ENCODE measurements around the gene PHIP.
"Not testable (repeated sequence)": the region's sequence is repeated elsewhere in the genome, so short reads cannot be mapped to it uniquely, and the experiment has no call there.

The PHIP gene

GRCh38 chr6:79005024-79005423, 73.0 kb downstream of the PHIP start:
- no peak for DNase-seq

GRCh38 chr6:79004239-79004638, 73.8 kb downstream of the PHIP start:
- DNase-seq = no peak

DNA sequence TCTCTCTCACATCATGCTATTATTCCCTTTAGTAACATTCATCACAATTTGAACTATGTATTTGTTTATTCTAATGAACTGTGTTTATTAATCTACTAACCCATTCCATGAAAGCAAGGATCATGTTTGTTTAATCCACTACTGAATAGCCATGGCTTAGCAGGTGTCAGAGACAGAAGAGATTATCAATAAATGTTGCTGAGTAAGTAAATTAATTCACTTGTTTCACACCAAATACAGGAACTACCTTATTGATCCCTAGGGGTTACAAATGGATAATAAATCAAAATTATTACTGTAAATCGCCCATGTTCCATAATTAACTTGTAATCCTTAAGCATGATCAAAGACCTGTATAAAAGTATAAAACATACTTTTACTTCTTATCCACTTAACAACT, 76.6 kb downstream of the PHIP start:
- no peak for DNase-seq

- no peak for DNase-seq
These were observed 78.3 kb downstream of the PHIP start for GRCh38 chr6:78999737-79000136.

DNA sequence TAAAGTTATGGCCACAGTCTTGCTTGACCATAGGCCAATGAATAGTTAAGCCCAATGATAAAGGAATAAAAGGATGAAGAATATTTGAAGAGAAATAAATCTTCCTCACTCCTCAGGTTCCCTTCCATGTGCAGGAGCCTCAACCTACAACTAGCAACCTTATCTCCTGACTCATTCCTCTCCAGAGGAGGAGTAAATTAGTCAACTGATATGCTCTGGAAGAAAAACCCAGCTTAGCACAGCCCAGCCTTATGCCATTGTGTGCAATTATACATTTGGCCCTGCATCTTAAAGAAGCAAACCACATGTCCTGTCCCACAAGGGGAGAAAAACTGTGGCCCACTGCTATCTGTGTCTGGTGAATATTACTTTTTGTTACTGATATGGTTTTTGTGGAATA, 82.1 kb downstream of the PHIP start:
- DNase-seq = no peak

DNA sequence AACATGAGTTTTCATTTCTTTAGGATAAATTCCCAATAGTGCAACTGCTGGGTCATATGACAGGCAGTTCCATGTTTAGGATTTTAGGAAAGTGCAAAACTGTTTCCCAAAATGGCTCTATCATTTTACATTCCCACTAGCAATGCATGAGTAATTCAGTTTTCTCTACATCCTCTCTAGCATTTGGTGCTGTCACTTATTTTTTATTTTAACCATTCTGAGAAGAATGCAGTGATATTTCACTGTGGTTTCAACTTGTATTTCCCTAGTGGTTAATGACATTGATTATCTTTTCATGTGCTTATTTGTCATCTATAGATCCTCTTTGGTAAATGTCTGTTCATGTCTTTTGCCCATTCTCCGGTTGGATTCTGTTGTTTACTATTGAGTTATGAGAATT, 82.7 kb downstream of the PHIP start:
- no peak for DNase-seq

GRCh38 chr6:78993955-78994354, 84.1 kb downstream of the PHIP start:
- no peak for DNase-seq

DNA sequence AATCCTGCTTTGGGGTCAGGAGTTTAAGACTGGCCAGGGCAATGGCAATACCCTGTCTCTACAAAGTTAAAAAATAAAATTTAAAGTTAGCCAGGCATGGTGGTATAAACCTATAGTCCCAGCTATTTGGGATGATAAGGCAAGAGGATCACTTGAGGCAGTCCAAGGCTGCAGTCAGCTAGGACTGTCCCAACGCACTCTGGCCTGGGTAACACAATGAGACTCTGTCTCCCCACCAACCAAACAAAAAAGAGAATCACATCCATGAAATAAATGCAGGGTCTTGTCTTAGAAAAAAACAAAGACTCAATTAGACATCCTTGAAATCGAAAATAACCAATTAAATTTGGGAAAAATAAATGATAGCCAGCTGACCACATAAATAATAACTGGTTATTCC, 88.9 kb downstream of the PHIP start:
- DNase-seq = no peak

DNA sequence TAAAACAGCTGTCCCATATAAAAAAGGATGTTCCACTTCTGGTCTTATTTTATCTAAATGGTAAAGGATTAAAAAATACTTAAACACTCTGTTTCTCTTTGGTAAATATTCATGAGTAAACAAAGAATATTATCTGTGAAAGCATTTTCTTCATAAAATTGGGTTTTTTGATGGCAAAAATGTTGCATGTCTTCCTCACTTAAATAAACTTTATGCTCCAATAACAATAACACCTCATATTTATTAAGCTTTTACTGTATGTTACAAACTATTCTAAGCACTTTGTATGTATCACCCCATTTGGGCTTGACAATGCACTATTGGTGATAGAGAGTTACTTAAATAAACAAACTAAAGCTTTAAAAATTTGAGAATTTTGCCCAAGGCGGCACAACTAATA, 91.9 kb downstream of the PHIP start:
- DNase-seq = no peak

DNA sequence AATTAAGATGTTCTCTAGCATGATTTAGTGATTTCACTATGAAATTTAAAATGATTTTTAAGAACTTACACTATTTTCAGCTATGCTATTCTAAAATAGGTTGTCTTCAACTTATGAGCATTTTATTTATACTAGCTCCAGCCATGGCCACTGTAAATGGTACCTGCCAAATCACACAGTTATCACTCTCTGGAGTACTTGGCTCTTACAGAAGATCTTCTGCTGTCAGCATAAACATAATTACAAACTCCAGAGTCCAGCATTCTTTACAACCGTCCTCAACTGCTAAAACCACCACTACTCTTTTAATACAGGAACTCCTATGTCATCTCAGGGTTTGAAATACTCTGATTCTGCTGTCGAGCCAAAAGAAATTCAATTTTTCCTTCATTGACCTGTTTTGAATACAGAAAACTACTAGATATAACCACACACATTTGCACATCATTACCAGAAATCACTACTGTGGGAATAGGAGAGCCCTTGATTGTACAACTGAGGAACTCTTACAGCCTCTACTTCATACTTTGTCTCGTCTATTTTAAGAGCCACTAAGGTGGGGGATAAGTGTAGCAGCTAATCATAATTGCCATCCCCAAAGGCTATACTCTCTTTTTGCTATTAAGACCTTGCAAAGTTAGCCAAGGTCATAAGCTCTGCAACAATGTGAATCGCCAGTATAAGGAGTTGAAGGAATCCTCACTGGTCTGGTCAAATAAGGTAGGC, 93.7 kb downstream of the PHIP start:
- DNase-seq = no peak

GRCh38 chr6:78967191-78967590, 110.9 kb downstream of the PHIP start:
- DNase-seq = no peak

DNA sequence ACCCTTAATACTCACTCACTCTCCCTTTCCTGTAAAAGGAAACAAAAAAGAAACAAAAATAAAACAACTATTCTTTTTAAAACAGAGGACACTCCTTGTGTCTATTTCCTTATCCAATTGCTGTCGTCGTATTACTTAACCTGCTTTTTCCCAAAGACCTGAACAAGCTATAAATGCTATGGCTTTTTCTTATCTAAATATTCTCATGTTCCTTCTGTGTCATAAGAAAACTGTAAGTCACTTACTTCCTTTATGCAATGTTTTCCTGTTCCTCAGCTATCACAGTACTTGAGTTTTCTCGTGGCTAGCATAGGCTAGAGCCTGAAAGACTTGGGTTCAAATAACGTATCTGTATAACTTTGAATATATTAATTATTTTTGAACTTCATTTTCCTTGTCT, 111.5 kb downstream of the PHIP start:
- DNase-seq = no peak

GRCh38 chr6:78962448-78962847, 115.6 kb downstream of the PHIP start:
- DNase-seq = no peak

- DNase-seq = no peak
These were observed 123.3 kb downstream of the PHIP start for GRCh38 chr6:78954740-78955139.

DNA sequence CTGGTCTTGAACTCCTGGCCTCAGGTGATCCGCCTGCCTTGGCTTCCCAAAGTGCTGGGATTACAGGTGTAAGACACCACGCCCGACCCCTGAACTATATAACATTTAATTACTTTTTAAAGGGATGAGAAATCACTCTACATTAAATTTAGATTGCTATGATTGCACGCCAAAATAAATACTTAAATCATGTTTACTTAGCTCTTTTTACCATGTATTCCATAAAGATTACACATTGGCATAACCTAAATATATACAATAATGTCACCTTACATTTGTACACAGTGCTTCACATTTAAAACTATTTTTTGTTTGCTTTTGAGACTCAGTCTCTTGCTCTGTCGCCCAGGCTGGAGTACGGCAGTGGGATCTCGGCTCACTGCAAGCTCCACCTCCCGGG, 124.3 kb downstream of the PHIP start:
- DNase-seq = no peak

- DNase-seq = no peak
These were observed 125.7 kb downstream of the PHIP start for GRCh38 chr6:78952362-78952761.

GRCh38 chr6:78948785-78949184, 129.3 kb downstream of the PHIP start:
- no peak for DNase-seq

DNA sequence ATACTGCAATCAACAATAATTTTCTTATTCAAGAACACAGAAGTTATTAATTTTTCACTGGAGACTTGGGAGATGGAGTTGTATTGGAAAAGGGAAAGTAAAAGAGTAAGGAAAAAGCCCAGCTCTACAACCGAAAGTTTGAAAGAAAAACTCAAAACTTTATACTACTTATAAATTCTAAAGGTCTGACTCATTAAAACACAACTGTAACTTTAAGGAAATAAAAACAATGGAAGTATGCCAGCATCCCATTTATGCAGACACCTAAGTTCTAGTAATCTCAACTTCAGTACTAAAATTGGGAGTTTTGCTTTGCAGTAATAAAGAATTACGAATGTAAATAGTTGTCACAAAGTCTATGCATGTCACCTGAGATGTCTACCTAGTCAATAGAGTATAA, 130.1 kb downstream of the PHIP start:
- no peak for DNase-seq

DNA sequence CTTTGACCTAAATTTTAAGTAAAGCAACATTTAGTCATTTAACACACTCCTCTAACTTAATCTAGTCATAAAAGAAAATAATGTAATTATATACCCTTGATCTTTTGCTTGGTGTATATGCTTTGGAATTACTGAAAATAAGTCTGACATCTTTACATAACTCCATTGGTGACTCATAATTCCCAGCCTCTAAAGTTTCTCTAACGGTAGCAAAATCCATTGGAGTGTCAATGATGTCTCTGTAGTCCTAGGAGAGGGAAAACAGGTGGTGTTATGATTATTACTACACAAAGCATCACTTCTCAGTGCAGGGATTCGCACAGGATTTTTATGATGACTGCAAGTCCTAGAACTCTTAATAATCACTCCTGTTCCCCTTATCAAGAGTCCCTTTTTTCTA, 130.5 kb downstream of the PHIP start:
- DNase-seq = no peak

DNA sequence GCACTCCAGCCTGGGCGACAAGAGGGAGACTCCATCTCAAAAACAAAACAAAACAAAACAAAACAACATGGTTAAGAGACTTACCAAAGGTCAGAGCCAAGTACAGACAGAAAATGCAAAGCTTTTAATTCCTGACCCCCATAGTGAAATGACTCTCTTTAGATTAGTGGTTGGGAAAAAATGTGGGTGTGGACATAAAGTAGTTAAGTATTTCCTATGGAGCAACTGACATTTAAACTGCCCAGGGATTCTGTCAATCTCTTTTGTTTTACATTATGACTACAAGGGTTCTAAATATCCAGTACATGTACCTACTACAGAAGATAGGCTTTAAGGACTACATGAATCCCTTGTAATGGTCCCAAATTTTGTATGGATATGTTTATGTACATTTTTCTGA, 135.6 kb downstream of the PHIP start:
- no peak for DNase-seq

DNA sequence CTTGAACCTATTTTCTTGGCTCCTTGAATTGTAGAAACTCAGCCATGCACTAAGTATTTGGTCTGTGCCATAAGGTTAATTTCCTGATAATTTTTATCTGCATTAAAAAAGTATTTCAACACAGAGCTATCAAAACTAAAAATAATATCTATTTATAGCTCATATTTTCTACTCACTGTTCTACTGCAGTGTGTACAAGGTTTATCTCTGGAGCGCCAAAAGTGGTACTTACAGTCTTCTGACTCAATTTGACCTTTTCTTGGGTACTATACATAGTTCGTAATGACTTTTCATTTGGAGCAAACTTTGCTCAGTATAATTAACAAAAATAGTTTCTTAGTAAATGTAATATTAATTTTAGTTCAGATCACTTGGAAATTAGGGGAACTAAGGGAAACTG, 141.5 kb downstream of the PHIP start:
- no peak for DNase-seq

- DNase-seq = no peak
These were observed 142.5 kb downstream of the PHIP start for GRCh38 chr6:78935553-78935952.

DNA sequence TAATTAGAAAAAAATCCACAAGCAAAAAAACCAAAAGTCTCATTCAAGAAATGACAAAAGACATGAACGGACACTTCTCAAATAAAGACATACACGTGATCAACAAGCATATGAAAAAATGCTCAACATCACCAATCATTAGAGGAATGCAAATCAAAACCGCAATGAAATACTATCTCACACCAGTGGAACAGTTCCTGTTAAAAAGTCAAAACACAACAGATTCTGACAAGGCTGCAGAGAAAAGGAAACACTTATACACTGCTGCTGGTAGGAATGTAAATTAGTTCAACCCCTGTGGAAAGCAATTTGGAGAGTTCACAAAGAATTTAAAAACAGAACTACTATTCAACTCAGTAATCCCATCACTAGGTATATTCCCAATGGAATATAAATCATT, 152.7 kb downstream of the PHIP start:
- DNase-seq = no peak

- not testable (repeated sequence) for DNase-seq
These were observed 156.9 kb downstream of the PHIP start for GRCh38 chr6:78921168-78921567.

GRCh38 chr6:78917788-78918187, 160.3 kb downstream of the PHIP start:
- DNase-seq = no peak

DNA sequence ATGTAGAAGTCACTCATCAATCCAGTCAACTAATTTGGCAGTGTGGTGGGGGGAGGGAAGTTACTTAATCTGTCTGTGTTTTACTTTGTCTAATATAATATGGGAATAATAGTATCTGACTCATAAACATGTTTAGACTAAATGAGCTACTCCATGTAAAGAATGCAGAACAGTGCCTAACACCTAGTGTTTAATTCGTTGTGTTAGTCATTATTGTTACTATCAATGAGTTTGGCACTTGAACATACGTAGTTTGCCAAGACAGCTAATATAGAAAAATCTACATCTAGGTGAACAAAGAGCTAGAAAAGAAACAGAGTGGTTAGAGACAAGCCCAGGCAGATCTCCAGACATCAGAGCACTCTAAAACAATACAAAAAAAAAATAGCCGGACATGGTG, 161.6 kb downstream of the PHIP start:
- DNase-seq = no peak

Measured in retina (tissue), 1 donor.